SK-N-SH (cell line): Measurements from ENCODE around the gene MPP4. TPM values are rescaled to one million over a fixed set of nuclear protein-coding genes. Genes with fewer than 3 reads are reported as not detected.

Source experiments
- CTCF ChIA-PET: fragments of 300-600, 350-600 bp; formaldehyde crosslinking; extraction: SDS; loops from one replicate; lab custom pipeline; 2021; lab: Yijun Ruan, JAX
- POLR2A ChIA-PET: fragments of 350-600 bp; sonication (Branson Sonifier 250); formaldehyde crosslinking; extraction: SDS; loops from one replicate; lab custom pipeline; 2020; ENCODE audit warnings: antibody characterized with exemption, inconsistent platforms; lab: Yijun Ruan, JAX
- DNase-seq: peaks from one replicate; pipeline ENCODE4 v3.0.0; 2012
- H2AFZ ChIP-seq: fragments of 200-600 bp; sonication (generic); 2 replicates; pipeline ENCODE4 v1.8.1; 2016; ENCODE audit warnings: antibody characterized with exemption, mild to moderate bottlenecking, low read depth
- H3F3A ChIP-seq: fragments of 200-600 bp; sonication (generic); replicated peaks from 2 replicates; pipeline ENCODE3; 2016; ENCODE audit warnings: antibody characterized with exemption, mild to moderate bottlenecking; ENCODE audit not compliant: insufficient read depth
- H3K27ac ChIP-seq, 2 experiments: fragments of 200-500 bp in 1 of 2; fragments of 200-600 bp in 1 of 2; sonication (Bioruptor generic) in 1 of 2; sonication (generic), shearing (Covaris generic) in 1 of 2; 2 replicates each; pipeline versions ENCODE4 v1.5.1 to v1.6.1; 2014 to 2016; ENCODE audit warnings: low read depth in 2 of 2, inconsistent platforms in 1 of 2, low read length in 1 of 2, mild to moderate bottlenecking in 1 of 2, mixed read lengths in 1 of 2
- H3K27me3 ChIP-seq: fragments of 200-600 bp; sonication (generic), shearing (Covaris generic); 2 replicates; pipeline ENCODE4 v1.6.1; 2016; ENCODE audit warnings: mixed run types; ENCODE audit not compliant: insufficient read depth
- H3K36me3 ChIP-seq, 2 experiments: fragments of 200-500 bp in 1 of 2; fragments of 200-600 bp in 1 of 2; sonication (Bioruptor generic) in 1 of 2; sonication (generic) in 1 of 2; replicated peaks in 1 of 2; 2 replicates each; pipeline versions ENCODE3 to v1.5.1; 2014 to 2016; ENCODE audit warnings: low read length in 1 of 2, mild to moderate bottlenecking in 1 of 2; ENCODE audit not compliant: insufficient read depth in 2 of 2, control insufficient read depth in 1 of 2
- H3K4me1 ChIP-seq, 2 experiments: fragments of 200-500 bp in 1 of 2; fragments of 200-600 bp in 1 of 2; sonication (Bioruptor generic) in 1 of 2; sonication (generic), shearing (Covaris generic) in 1 of 2; 2 replicates each; pipeline versions ENCODE4 v1.5.1 to v1.6.1; 2014 to 2016; ENCODE audit warnings: low read depth in 1 of 2, low read length in 1 of 2, mixed run types in 1 of 2; ENCODE audit not compliant: insufficient read depth in 2 of 2, control insufficient read depth in 1 of 2
- H3K4me2 ChIP-seq: fragments of 200-600 bp; sonication (generic), shearing (Covaris generic); 2 replicates; pipeline ENCODE4 v1.6.1; 2017; ENCODE audit warnings: mixed run types
- H3K4me3 ChIP-seq, 2 experiments: fragments of 200-500 bp in 1 of 2; fragments of 200-600 bp in 1 of 2; sonication (Bioruptor generic) in 1 of 2; sonication (generic), shearing (Covaris generic) in 1 of 2; 2 replicates each; pipeline versions ENCODE4 v1.5.1 to v1.8.1; 2014 to 2016; ENCODE audit warnings: low read depth in 2 of 2, inconsistent platforms in 1 of 2, low read length in 1 of 2, mild to moderate bottlenecking in 1 of 2, mixed read lengths in 1 of 2, moderate library complexity in 1 of 2
- H3K79me2 ChIP-seq: fragments of 200-600 bp; sonication (generic); 2 replicates; pipeline ENCODE4 v1.8.1; 2017; ENCODE audit warnings: mild to moderate bottlenecking; ENCODE audit not compliant: insufficient read depth
- H3K9ac ChIP-seq: fragments of 200-600 bp; sonication (generic); 2 replicates; pipeline ENCODE4 v1.6.1; 2017; ENCODE audit warnings: mixed run types
- H3K9me2 ChIP-seq: fragments of 200-600 bp; sonication (generic); 2 replicates; pipeline ENCODE4 v1.6.1; 2017; ENCODE audit warnings: mixed run types
- H3K9me3 ChIP-seq: fragments of 200-600 bp; sonication (generic); 2 replicates; pipeline ENCODE4 v1.6.1; 2017; ENCODE audit warnings: mixed run types, mild to moderate bottlenecking, moderate library complexity
- H4K20me1 ChIP-seq: fragments of 200-600 bp; sonication (generic); 2 replicates; pipeline ENCODE4 v1.6.1; 2017; ENCODE audit warnings: mild to moderate bottlenecking, mixed run types; ENCODE audit not compliant: insufficient read depth
- ELF1 ChIP-seq: IDR thresholded peaks from 2 replicates; pipeline ENCODE4 v1.4.0; 2012
- EP300 ChIP-seq, 2 experiments: IDR thresholded peaks; 2 replicates each; pipeline versions ENCODE4 v1.4.0 to v1.6.1; 2012; ENCODE audit warnings: borderline replicate concordance in 1 of 2, low read depth in 1 of 2, low read length in 1 of 2
- EZH2phosphoT487 ChIP-seq: fragments of 200-600 bp; sonication (generic); IDR thresholded peaks from 2 replicates; pipeline ENCODE4 v1.6.1; 2017; ENCODE audit warnings: low read depth, mixed run types, mild to moderate bottlenecking, antibody characterized with exemption, moderate library complexity, borderline replicate concordance
- FOXM1 ChIP-seq: IDR thresholded peaks from 2 replicates; pipeline ENCODE4 v1.4.0; 2012; ENCODE audit warnings: low read depth, mild to moderate bottlenecking
- GABPA ChIP-seq: IDR thresholded peaks from 2 replicates; pipeline ENCODE4 v1.4.0; 2012; ENCODE audit warnings: low read depth, mild to moderate bottlenecking
- GATA2 ChIP-seq: sonication (generic); formaldehyde crosslinking; IDR thresholded peaks from 2 replicates; pipeline ENCODE4 v1.5.0; 2020; ENCODE audit warnings: mild to moderate bottlenecking, missing genetic modification reagents
- JUND ChIP-seq: IDR thresholded peaks from 2 replicates; pipeline ENCODE4 v1.4.0; 2012
- MEF2A ChIP-seq: IDR thresholded peaks from 2 replicates; pipeline ENCODE4 v1.4.0; 2012; ENCODE audit warnings: low read depth, borderline replicate concordance
- MXI1 ChIP-seq: IDR thresholded peaks from 2 replicates; pipeline ENCODE4 v1.6.1; 2012; ENCODE audit warnings: mild to moderate bottlenecking, low read depth, low read length, improper control_type of control experiment
- RXRA ChIP-seq: IDR thresholded peaks from 2 replicates; pipeline ENCODE4 v1.4.0; 2012; ENCODE audit warnings: low read depth, mild to moderate bottlenecking, borderline replicate concordance
- SMC3 ChIP-seq: IDR thresholded peaks from 2 replicates; pipeline ENCODE4 v1.6.1; 2012; ENCODE audit warnings: low read depth, low read length, improper control_type of control experiment
- TAF1 ChIP-seq: IDR thresholded peaks from 2 replicates; pipeline ENCODE4 v1.6.1; 2012; ENCODE audit warnings: low read depth, mild to moderate bottlenecking, low read length, moderate library complexity, borderline replicate concordance
- TCF12 ChIP-seq: IDR thresholded peaks from 2 replicates; pipeline ENCODE4 v1.4.0; 2012
- YY1 ChIP-seq: IDR thresholded peaks from 2 replicates; pipeline ENCODE4 v1.4.0; 2012; ENCODE audit warnings: low read depth, mild to moderate bottlenecking
- WGBS: methylation state at CpG from one replicate; pipeline ENCODE4 v1.1.6; 2017; ENCODE audit warnings: low lambda C conversion rate; 5-methylcytosine and 5-hydroxymethylcytosine counted together
- polyA plus RNA-seq, 3 experiments: library from polyadenylated mRNA; depleted of rRNA; stranded (reverse); fragments of >200 nt; gene quantifications; 2 replicates each; pipeline ENCODE4 v1.2.3, GENCODE V29; 2012
- TF ChIP-seq, protein P1 (sequence below): IDR thresholded peaks from 2 replicates; pipeline ENCODE4 v1.4.0; 2012; ENCODE audit warnings: low read depth, borderline replicate concordance
- TF ChIP-seq, protein P2 (sequence below): IDR thresholded peaks from 2 replicates; pipeline ENCODE4 v1.4.0; 2012; ENCODE audit warnings: low read depth
- TF ChIP-seq, protein P3 (sequence below): IDR thresholded peaks from 2 replicates; pipeline ENCODE4 v1.4.0; 2012; ENCODE audit warnings: low read depth, borderline replicate concordance
- TF ChIP-seq, protein P4 (sequence below): fragments of 200-600 bp; sonication (generic); IDR thresholded peaks from 2 replicates; pipeline ENCODE4 v1.6.1; 2017; ENCODE audit warnings: antibody characterized with exemption, mild to moderate bottlenecking, moderate library complexity
- TF ChIP-seq, protein P5 (sequence below): IDR thresholded peaks from 2 replicates; pipeline ENCODE4; 2012
- TF ChIP-seq, protein P6 (sequence below): fragments of 150-350 bp; IDR thresholded peaks from 2 replicates; pipeline ENCODE4 v1.6.1; 2017; ENCODE audit warnings: antibody characterized with exemption, low read length, low read depth, borderline replicate concordance

MPP4 gene
- polyA plus RNA-seq, 1 of the 3 experiments (the other 2 are of a cell fraction), result 24.4 TPM

DNA sequence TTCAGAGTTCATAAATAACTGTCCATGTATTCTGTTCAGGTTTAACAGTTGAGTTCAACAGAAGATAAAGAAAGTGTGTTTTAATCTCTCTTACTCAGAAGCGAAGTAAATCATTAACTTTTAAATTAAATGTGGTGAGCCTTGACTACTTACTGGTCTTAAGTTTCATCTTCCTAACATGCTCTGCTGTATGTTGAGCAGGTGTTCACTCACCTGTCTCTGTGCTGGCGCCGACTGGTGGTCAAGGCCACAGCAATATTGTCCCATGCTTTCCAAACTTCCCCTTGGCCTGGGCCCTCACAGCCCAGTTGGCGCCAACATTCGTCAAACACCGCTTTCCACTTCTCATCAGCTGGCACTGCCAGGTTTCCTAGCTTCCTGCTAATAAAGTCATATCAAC is 17.0 kb upstream of the MPP4 start (continued):
- TF ChIP-seq EP300 (IDR thresholded peaks at IDR 0.05; ENCODE audit: borderline replicate concordance in 1 of 2, low read depth in 1 of 2, low read length in 1 of 2) (no peak), SMC3 (no peak), RXRA (no peak)
- TF ChIP-seq, protein P1, sequence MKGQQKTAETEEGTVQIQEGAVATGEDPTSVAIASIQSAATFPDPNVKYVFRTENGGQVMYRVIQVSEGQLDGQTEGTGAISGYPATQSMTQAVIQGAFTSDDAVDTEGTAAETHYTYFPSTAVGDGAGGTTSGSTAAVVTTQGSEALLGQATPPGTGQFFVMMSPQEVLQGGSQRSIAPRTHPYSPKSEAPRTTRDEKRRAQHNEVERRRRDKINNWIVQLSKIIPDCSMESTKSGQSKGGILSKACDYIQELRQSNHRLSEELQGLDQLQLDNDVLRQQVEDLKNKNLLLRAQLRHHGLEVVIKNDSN, result no peak
- TF ChIP-seq, protein P2, sequence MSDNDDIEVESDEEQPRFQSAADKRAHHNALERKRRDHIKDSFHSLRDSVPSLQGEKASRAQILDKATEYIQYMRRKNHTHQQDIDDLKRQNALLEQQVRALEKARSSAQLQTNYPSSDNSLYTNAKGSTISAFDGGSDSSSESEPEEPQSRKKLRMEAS, result no peak

DNA sequence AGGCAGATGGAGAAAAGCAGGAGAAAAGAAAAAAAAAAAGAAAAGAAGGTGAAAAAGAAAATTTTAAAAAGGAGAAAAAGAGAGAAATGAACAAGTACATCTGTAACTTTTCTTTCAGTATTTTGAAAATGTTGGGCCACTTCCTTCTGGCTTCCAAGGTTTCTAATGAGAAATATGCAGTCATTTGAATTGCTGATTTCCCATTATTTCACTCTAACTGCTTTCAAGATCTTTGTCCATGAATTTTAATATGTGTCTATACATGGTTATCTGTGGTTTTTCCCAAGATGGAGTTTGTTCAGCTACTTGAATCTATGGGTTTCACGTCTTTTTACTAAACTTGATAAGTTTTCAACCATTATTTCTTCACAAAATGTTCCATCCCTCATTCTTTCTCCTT is 14.3 kb upstream of the MPP4 start:
- POLR2A ChIA-PET, result no interaction called here
- H3K9me2 ChIP-seq, result no peaks in the 10 kb centered on the region
- 97% methylated on average over 1 of the region's 1 CpG for WGBS
- CTCF ChIA-PET, result no interaction called here
- no peak overlapping the region for H3K4me2 ChIP-seq
- no peaks in the 10 kb centered on the region for H3K9me3 ChIP-seq
- no peaks in the 10 kb centered on the region for H3K27me3 ChIP-seq
- no peak overlapping the region for H3K27ac ChIP-seq
- H3K9ac ChIP-seq, result no peak overlapping the region
- peaks cover 67% of the 10 kb centered on the region in 2 experiments for H3K36me3 ChIP-seq
- H3F3A ChIP-seq, result peaks cover 5% of the 10 kb centered on the region
- H3K4me1 ChIP-seq, result peaks cover 0 to 5% of the 10 kb centered on the region in 2 experiments; a peak in 1 of 4 replicates
- no peaks in the 10 kb centered on the region for H3K79me2 ChIP-seq
- DNase-seq, result no peak
- TF ChIP-seq YY1 (no peak), FOXM1 (no peak), JUND (no peak), SMC3 (no peak), GATA2 (CRISPR knock-in tag) (no peak), ELF1 (no peak), MEF2A (no peak), TCF12 (no peak), TAF1 (no peak), GABPA (no peak), EZH2phosphoT487 (no peak), MXI1 (no peak)
- TF ChIP-seq, protein P3, sequence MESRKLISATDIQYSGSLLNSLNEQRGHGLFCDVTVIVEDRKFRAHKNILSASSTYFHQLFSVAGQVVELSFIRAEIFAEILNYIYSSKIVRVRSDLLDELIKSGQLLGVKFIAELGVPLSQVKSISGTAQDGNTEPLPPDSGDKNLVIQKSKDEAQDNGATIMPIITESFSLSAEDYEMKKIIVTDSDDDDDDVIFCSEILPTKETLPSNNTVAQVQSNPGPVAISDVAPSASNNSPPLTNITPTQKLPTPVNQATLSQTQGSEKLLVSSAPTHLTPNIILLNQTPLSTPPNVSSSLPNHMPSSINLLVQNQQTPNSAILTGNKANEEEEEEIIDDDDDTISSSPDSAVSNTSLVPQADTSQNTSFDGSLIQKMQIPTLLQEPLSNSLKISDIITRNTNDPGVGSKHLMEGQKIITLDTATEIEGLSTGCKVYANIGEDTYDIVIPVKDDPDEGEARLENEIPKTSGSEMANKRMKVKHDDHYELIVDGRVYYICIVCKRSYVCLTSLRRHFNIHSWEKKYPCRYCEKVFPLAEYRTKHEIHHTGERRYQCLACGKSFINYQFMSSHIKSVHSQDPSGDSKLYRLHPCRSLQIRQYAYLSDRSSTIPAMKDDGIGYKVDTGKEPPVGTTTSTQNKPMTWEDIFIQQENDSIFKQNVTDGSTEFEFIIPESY, result no peak
- TF ChIP-seq, protein P4, sequence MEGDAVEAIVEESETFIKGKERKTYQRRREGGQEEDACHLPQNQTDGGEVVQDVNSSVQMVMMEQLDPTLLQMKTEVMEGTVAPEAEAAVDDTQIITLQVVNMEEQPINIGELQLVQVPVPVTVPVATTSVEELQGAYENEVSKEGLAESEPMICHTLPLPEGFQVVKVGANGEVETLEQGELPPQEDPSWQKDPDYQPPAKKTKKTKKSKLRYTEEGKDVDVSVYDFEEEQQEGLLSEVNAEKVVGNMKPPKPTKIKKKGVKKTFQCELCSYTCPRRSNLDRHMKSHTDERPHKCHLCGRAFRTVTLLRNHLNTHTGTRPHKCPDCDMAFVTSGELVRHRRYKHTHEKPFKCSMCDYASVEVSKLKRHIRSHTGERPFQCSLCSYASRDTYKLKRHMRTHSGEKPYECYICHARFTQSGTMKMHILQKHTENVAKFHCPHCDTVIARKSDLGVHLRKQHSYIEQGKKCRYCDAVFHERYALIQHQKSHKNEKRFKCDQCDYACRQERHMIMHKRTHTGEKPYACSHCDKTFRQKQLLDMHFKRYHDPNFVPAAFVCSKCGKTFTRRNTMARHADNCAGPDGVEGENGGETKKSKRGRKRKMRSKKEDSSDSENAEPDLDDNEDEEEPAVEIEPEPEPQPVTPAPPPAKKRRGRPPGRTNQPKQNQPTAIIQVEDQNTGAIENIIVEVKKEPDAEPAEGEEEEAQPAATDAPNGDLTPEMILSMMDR, result no peak
- TF ChIP-seq, protein P2, result no peak
- TF ChIP-seq, protein P5, sequence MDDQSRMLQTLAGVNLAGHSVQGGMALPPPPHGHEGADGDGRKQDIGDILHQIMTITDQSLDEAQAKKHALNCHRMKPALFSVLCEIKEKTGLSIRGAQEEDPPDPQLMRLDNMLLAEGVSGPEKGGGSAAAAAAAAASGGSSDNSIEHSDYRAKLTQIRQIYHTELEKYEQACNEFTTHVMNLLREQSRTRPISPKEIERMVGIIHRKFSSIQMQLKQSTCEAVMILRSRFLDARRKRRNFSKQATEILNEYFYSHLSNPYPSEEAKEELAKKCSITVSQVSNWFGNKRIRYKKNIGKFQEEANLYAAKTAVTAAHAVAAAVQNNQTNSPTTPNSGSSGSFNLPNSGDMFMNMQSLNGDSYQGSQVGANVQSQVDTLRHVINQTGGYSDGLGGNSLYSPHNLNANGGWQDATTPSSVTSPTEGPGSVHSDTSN, result no peak
- TF ChIP-seq, protein P1, result no peak
- TF ChIP-seq, protein P6, sequence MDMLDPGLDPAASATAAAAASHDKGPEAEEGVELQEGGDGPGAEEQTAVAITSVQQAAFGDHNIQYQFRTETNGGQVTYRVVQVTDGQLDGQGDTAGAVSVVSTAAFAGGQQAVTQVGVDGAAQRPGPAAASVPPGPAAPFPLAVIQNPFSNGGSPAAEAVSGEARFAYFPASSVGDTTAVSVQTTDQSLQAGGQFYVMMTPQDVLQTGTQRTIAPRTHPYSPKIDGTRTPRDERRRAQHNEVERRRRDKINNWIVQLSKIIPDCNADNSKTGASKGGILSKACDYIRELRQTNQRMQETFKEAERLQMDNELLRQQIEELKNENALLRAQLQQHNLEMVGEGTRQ, result no peak
- H3K4me3 ChIP-seq, result no peak overlapping the region
- no peaks in the 10 kb centered on the region for H4K20me1 ChIP-seq
- H2AFZ ChIP-seq, result no peak overlapping the region
